Sigmoid colon (tissue), 7 donors: Measurements from ENCODE around the gene CSPG4. TPM values are rescaled to one million over a fixed set of nuclear protein-coding genes. Genes with fewer than 3 reads are reported as not detected.
"Not testable (repeated sequence)": the region's sequence is repeated elsewhere in the genome, so short reads cannot be mapped to it uniquely, and the experiment has no call there.

Experiments used
- DNase-seq: peaks from one replicate; pipeline ENCODE4 v3.0.0-alpha.2; 2019
- H3K27ac ChIP-seq, 4 donors: fragments of 200-600 bp; sonication (generic); one replicate each; pipeline ENCODE4 v1.5.1; 2016 to 2019; ENCODE audit warnings: mild to moderate bottlenecking in 1 of 4
- H3K27me3 ChIP-seq, 3 donors: fragments of 200-600 bp; sonication (generic); one replicate each; pipeline ENCODE4 v1.5.1; 2019; ENCODE audit warnings: mild to moderate bottlenecking in 1 of 3
- H3K36me3 ChIP-seq, 4 donors: fragments of 200-600 bp; sonication (generic); one replicate each; pipeline ENCODE4 v1.5.1; 2016 to 2019
- H3K4me1 ChIP-seq, 4 donors: fragments of 200-600 bp; sonication (generic); one replicate each; pipeline ENCODE4 v1.5.1; 2017 to 2019
- H3K4me3 ChIP-seq, 4 donors: fragments of 200-600 bp; sonication (generic); one replicate each; pipeline ENCODE4 v1.5.1; 2017 to 2019; ENCODE audit warnings: mild to moderate bottlenecking in 2 of 4, moderate library complexity in 1 of 4
- H3K9me3 ChIP-seq, 4 donors: fragments of 200-600 bp in 3 of 4; sonication (generic) in 3 of 4; one replicate each; pipeline versions ENCODE4 v1.5.1 to v1.6.1; 2013 to 2019
- EP300 ChIP-seq, 4 donors: sonication (generic); formaldehyde crosslinking; IDR thresholded peaks; one replicate each; pipeline ENCODE4 v1.6.1; 2017; ENCODE audit warnings: antibody characterized with exemption in 4 of 4
- POLR2A ChIP-seq, 2 donors: fragments of 450-650 bp; IDR thresholded peaks; one replicate each; pipeline ENCODE4 v1.6.1; 2016; ENCODE audit warnings: antibody characterized with exemption in 2 of 2, mild to moderate bottlenecking in 2 of 2, moderate library complexity in 2 of 2
- POLR2AphosphoS5 ChIP-seq, 4 donors: sonication (generic); formaldehyde crosslinking; IDR thresholded peaks; one replicate each; pipeline ENCODE4 v1.6.1; 2017; ENCODE audit warnings: antibody characterized with exemption in 4 of 4
- WGBS, 2 donors: extraction: QIAGEN DNeasy Blood & Tissue Kit; methylation state at CpG; one replicate each; pipeline ENCODE4 v1.1.7; 2013; 5-methylcytosine and 5-hydroxymethylcytosine counted together
- intact Hi-C: fragments of 100-400 bp; cut with DNase I; formaldehyde crosslinking; loops from one replicate; pipeline ENCODE4 v1.15.1; 2023
- polyA plus RNA-seq, 3 donors: library from polyadenylated mRNA; stranded (reverse); fragments of 200-250 nt; gene quantifications; one replicate each; pipeline ENCODE4 v1.2.3, GENCODE V29; 2013
- total RNA-seq, 4 donors: library from RNA; depleted of rRNA; stranded (reverse); fragments of >200 nt; gene quantifications; one replicate each; pipeline ENCODE4 v1.1.0, GENCODE V29; 2016
- TF ChIP-seq, protein P1 (sequence below), 4 experiments: fragments of 450-650 bp in 3 of 4; fragments of 200-600 bp in 1 of 4; IDR thresholded peaks; one replicate each; pipeline ENCODE4 v1.5.1; 2016 to 2019; ENCODE audit warnings: antibody characterized with exemption in 4 of 4, mild to moderate bottlenecking in 3 of 4, moderate library complexity in 2 of 4
- donor health status: healthy with polysubstance abuse.
- donor health status: Bipolar disorder and iron deficiency.
- donor health status: healthy.

CSPG4 gene
- total and polyA plus RNA-seq, 7 donors, result 0.23 to 151 (median 45.7) TPM

DNA sequence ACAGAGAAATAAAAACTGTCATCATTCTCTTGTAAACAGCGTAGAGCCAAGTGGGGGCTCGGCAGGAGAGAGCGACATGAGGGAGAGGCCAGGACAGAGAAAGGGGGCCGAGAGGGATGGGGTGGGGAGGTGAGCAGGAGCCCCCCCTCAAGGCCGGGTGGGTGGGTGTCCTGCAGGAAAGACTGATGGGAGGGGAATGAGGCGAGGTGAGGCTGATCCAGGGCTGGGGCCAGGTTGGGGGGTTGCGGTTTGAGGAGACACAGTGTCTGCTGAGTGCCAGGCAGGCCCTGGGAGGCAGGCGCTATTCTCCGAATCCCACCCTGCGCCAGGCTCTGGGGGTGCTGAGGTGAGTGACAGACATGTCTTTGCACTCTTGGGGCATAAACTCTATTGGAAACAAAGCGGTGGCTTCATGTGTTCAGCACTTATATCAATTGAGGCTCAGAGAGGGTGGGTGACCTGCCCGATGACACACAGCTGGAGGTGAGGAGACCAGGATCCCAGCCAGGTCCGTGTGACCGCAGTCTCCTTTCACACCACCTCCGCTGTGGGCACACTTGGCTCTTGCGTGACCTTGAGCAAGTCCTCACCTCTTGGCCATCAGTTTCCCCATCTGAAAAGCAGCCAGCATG is 19.6 kb upstream of the CSPG4 start:
- Histone ChIP-seq H3K9me3 (no peaks in the 10 kb centered on the region), H3K36me3 (no peaks in the 10 kb centered on the region), H3K4me3 (no peak overlapping the region), H3K27me3 (no peaks in the 10 kb centered on the region), H3K27ac (peak overlapping the region; percentile 22 to 87 (median 69)), H3K4me1 (peaks cover 0 to 51% (median 39%) of the 10 kb centered on the region in 4 donors)
- TF ChIP-seq POLR2AphosphoS5 (IDR thresholded peaks at IDR 0.05), result no peak
- TF ChIP-seq, protein P1, sequence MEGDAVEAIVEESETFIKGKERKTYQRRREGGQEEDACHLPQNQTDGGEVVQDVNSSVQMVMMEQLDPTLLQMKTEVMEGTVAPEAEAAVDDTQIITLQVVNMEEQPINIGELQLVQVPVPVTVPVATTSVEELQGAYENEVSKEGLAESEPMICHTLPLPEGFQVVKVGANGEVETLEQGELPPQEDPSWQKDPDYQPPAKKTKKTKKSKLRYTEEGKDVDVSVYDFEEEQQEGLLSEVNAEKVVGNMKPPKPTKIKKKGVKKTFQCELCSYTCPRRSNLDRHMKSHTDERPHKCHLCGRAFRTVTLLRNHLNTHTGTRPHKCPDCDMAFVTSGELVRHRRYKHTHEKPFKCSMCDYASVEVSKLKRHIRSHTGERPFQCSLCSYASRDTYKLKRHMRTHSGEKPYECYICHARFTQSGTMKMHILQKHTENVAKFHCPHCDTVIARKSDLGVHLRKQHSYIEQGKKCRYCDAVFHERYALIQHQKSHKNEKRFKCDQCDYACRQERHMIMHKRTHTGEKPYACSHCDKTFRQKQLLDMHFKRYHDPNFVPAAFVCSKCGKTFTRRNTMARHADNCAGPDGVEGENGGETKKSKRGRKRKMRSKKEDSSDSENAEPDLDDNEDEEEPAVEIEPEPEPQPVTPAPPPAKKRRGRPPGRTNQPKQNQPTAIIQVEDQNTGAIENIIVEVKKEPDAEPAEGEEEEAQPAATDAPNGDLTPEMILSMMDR (IDR thresholded peaks at IDR 0.05), result no peak
- TF ChIP-seq POLR2A (IDR thresholded peaks at IDR 0.05), result no peak
- no peak for TF ChIP-seq EP300 (IDR thresholded peaks at IDR 0.05)
- intact Hi-C loops, result loop anchor here (2.0 to 5.0 kb wide), 2 partner anchors 47 to 95 kb away; no protein-coding TSS in a partner anchor
- peak; percentile 73 for DNase-seq
- 48 to 72% methylated on average over 16 of the region's 16 CpGs for whole genome bisulfite sequencing, 2 donors

DNA sequence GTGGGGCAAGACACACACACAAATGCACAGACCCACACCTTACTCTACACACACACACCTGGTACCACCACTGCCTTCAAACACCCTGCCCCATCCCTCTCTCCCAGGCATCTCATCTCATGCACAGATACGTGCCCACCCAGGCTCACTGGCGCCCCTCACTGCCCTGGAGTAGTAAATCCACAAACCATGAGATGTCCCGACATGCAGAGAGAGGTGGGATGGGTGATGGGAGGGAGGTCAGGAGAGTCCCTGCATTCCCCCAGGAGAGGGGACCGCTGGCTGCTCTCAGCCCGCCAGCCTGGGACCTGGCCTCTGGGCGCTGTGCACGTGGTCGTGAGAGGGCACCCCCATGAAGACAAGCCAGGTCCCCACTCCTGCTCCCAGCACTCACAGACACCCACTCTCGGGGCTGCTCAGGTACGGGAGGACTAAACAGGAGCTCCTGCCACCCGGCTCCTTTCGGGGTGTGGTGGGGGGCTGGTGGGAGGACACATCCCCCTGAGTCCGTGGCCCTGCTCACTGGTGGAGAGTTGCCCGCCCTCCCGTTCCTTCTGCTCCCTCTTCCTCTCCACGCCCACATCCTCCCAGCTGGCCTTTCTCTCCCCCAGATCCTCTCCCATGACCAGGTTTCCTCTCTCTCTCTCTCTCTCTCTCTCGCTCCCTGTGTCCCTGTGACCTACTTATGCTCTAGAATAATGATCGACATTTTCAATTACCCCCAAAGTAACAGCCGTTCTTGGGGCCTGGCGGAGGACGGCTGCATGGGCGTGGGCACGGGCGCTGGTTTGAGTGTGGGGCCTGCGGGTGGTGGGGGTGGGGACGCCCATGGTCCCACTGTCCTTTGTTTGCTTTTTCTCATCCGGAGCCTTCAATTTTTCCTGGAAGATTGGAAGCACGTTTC is 18.9 kb upstream of the CSPG4 start:
- H3K36me3 ChIP-seq, result no peaks in the 10 kb centered on the region
- no peaks in the 10 kb centered on the region for H3K27me3 ChIP-seq
- intact Hi-C loops, result loop anchor here (2.0 to 5.0 kb wide), 2 partner anchors 47 to 94 kb away; no protein-coding TSS in a partner anchor
- 39 to 66% methylated on average over 28 of the region's 28 CpGs for WGBS, 2 donors
- no peaks in the 10 kb centered on the region for H3K9me3 ChIP-seq
- DNase-seq, result peak; percentile 91
- H3K4me1 ChIP-seq, result peaks cover 0 to 48% (median 37%) of the 10 kb centered on the region in 4 donors
- H3K27ac ChIP-seq, result peak overlapping the region; percentile 22 to 87 (median 69)
- TF ChIP-seq EP300 (IDR thresholded peaks at IDR 0.05) (no peak), POLR2AphosphoS5 (IDR thresholded peaks at IDR 0.05) (peak in 1 of 4 donors; percentile 57), POLR2A (IDR thresholded peaks at IDR 0.05) (no peak)
- TF ChIP-seq, protein P1 (IDR thresholded peaks at IDR 0.05), result no peak
- no peak overlapping the region for H3K4me3 ChIP-seq

DNA sequence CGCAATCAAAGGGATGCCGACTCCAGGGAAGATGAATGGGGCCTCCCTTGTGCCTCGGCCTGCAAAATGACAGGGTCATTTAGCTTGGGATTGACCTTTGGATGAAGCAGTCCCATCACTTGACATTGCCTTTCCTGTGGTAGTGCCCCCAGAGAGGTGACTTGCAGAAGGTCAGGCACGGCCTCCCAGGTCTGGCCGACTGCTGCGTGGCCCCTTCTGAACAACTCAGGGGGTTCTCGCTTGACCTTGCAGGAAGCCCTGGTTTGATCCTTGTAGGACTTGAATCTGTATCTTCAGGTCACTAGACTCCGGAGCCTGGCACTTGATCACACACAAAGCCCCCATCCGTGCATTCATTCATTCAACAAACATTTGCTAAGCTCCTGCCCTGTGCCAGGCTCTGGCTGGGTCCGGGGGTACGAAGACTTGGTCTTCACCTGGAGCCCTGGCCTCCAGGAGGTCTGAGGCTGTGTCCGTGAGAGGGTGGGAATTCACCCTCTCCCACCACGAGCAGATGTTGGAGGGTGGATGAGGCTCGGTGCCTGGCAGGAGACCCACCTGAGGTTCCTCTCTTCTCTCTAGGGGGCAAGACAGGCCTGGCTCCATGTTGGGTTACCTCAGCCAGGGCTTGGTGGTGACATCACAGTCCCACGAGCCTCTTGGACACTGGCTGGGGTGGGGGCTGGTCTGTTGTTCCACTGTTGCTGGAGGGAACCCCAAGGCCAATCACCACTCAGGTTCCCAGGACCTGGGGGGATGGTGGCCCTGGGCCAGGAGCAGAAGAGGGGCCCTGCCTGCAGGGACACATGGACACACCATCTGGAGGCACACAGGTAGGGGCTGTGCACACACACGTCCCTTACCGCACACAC is 18.0 kb upstream of the CSPG4 start:
- H3K9me3 ChIP-seq, H3K36me3 ChIP-seq, H3K27me3 ChIP-seq, H3K4me3 ChIP-seq: not testable (repeated sequence)
- Histone ChIP-seq H3K27ac (peak overlapping the region in 1 of 4 donors; percentile 87), H3K4me1 (peaks cover 0 to 46% (median 37%) of the 10 kb centered on the region in 4 donors)
- 90 to 93% methylated on average over 17 of the region's 17 CpGs for WGBS, 2 donors
- peak; percentile 65 for DNase-seq
- intact Hi-C loops, result loop anchor here (5.0 kb wide), 1 partner anchor 93 kb away; no protein-coding TSS in a partner anchor

DNA sequence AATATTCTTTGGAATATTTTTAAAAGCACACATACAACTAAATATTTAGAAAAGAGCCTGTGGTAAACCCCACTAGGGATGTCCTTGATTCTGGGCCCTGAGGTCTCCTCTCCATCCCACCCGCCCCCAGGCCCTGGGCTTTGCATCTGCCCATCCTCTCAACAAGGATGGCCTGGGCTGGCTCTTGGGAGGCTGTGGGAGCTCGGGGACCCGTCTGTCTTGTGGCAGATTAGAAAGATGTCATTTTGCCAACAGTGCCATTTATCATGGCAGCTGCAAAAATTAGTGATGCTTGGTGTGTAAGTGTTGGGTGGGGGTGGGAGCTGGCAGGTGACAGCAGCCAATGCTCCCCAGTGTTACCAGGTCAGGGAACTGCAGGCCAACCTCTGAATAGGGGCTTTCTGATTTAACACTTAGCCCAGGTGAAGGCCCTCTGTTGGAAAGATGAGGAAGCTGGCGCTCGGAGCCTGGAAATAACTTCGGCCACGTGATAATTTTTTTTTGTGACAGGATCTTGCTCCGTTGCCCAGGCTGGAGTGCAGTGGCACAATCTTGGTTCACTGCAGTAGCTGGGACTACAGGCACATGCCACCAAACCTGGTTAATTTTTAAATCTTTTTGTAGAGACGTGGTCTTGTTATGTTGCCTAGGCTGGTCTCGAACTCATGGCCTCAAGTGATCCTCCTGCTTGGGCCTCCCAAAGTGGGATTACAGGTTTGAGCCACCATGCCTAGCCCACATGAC is 16.9 kb upstream of the CSPG4 start:
- no peaks in the 10 kb centered on the region for H3K27me3 ChIP-seq
- no peak overlapping the region for H3K4me3 ChIP-seq
- no peaks in the 10 kb centered on the region for H3K9me3 ChIP-seq
- intact Hi-C loops, result loop anchor here (2.0 to 5.0 kb wide), 2 partner anchors 73 to 92 kb away; no protein-coding TSS in a partner anchor
- no peaks in the 10 kb centered on the region for H3K36me3 ChIP-seq
- TF ChIP-seq EP300 (IDR thresholded peaks at IDR 0.05), result no peak
- no peak overlapping the region for H3K27ac ChIP-seq
- WGBS, 2 donors, result 71 to 83% methylated on average over 10 of the region's 10 CpGs
- H3K4me1 ChIP-seq, result peaks cover 0 to 43% (median 37%) of the 10 kb centered on the region in 4 donors
- peak; percentile 30 for DNase-seq
